Adipose tissue (tissue), 3 donors: ENCODE data around the gene CHCHD6. TPM values are rescaled to one million over a fixed set of nuclear protein-coding genes. Genes with fewer than 3 reads are reported as not detected.
"Not testable (repeated sequence)": the region's sequence is repeated elsewhere in the genome, so short reads cannot be mapped to it uniquely, and the experiment has no call there.

ENCODE experiments used
- H3K27ac ChIP-seq: one replicate; pipeline ENCODE4 v1.5.1; 2013; ENCODE audit warnings: low read depth, low read length
- WGBS, 3 donors: extraction: QIAGEN DNeasy Blood & Tissue Kit; methylation state at CpG; one replicate each; pipeline ENCODE4 v1.1.7; 2013; 5-methylcytosine and 5-hydroxymethylcytosine counted together
- polyA plus RNA-seq, 3 donors: library from polyadenylated mRNA; stranded (reverse); fragments of 200-250 nt; gene quantifications; one replicate each; pipeline ENCODE4 v1.2.3, GENCODE V29; 2013
- donor health status: healthy with polysubstance abuse.
- donor health status: Bipolar disorder and iron deficiency.
- donor health status: healthy.

CHCHD6 gene
- polyA plus RNA-seq, 3 donors, result 10.0 to 12.9 (median 10.2) TPM

DNA sequence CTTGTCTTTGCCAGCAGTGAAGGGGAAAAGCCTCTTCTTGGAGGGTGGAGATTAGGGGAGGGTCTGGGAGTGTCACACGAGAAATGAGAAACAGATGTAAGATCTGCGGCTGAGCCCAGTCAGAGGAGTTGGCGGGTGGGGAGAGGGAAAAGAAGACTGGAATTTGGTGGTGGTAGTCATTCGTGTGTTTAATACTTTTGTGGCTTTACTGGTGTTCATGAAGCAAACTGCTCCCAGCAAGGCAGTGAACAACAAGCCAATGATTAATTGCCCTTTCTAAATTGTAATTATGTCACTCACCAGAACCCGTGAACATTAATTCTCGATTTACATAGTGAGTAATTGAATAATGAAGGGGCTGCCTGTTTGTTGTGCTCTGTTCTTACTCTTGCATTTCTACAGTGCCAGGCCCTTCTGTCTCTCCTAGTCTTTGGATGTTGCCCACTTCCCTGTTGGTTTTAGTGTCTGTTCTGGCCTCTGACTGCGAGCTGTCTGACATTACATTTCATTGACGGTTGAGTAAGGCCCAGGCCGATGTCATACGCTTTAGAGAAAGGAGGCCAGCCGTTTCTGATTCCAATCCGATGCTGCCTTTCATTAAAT lies 78.0 kb downstream of the CHCHD6 start:
- 65 to 79% (median 70%) methylated on average over 12 of the region's 12 CpGs for WGBS, 3 donors
- no peak overlapping the region for H3K27ac ChIP-seq

DNA sequence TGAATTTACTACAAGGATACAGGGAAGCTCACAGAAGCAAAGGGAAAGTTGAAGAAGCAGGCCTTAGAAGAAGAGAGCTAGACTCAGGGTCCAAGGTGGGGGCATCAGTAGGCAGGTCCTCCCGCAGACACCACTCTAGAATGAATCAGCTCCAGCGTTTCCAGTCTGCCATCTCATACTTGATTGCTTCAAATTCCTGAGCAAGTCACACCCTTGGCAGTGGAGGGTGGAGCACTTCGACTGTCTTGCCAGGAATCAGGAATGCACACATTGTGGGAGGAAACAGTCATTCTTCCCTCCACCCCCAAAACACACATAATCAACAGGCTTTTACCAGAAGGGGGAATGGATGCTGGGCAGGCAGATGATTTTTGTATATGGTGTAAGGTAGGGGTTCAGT lies 78.5 kb downstream of the CHCHD6 start:
- H3K27ac ChIP-seq, result no peak overlapping the region
- 60 to 71% (median 67%) methylated on average over 3 of the region's 3 CpGs for WGBS, 3 donors

DNA sequence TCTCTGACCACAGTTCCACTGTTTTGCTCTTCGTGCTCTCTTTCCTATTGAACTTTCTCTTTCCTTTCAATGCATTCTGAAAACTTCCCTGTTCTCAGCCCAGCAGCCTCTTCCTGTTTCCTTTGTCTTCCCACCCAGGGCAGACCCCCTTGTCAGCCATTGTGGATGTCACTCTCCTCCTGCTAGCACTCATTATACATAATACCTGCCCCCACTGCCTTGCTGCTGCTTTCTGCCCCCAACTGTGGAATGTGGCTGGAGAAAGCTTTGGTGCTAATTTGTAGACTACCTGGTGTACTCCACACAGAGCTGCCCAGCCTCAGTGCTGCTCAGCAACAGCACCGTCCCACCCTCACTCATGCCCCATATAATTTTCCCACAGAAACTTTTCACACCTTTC lies 80.2 kb downstream of the CHCHD6 start:
- 61 to 65% (median 63%) methylated on average over 2 of the region's 2 CpGs for WGBS, 3 donors
- H3K27ac ChIP-seq, result no peak overlapping the region

DNA sequence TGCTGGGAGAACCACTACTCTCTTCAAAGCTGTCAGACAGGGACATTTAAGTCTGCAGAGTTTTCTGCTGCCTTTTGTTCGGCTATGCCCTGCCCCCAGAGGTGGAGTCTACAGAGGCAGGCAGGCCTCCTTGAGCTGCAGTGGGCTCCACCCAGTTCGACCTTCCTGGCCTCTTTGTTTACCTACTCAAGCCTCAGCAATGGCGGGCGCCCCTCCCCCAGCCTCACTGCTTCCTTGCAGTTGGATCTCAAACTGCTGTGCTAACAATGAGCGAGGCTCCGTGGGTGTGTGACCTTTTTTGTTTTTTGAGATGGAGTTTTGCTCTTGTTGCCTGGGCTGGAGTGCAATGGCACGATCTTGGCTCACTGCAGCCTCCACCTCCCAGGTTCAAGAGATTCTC lies 87.3 kb downstream of the CHCHD6 start:
- not testable (repeated sequence) for H3K27ac ChIP-seq
- 77 to 80% (median 78%) methylated on average over 6 to 7 of the region's 7 CpGs for WGBS, 3 donors

DNA sequence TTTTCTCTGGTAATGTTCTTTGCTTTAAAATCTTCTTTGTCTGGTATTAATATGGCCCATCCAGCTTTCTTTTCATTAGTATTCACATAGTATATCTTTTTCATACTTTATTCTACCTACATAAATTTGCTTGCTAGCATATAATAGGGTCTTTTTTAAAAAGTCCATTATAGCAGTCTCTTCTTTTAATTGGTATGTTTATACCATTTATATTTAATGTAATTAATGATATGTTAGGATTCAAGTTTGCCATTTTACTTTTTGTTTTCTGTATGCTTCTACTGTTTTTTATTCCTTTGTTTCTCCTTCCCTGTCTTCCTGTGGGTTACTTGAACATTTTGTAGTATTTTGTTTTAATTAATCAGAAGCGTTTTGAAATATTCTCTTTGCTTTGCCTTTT lies 89.0 kb downstream of the CHCHD6 start:
- H3K27ac ChIP-seq, result no peak overlapping the region
- 78 to 95% (median 89%) methylated on average over 1 of the region's 1 CpG for WGBS, 3 donors

DNA sequence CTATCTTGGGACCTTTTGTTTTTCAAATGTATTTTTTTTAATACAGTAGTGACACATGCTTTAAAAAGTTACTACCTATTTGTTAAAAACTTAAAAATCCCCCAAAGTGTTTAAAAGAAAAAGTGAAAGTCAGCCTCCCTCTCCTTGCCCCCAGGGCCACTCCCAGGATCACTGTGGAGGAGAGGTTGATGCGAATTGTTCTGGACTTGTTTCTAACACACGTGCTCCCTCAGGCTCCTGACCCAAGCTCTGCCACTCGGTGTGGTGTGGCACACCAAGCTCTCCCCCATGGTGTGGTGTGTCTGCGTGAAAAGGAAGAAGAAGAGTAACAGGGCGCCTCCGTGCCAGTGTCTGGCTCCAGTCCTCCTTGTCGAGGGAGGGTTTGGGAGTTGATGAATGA lies 93.5 kb downstream of the CHCHD6 start:
- no peak overlapping the region for H3K27ac ChIP-seq
- WGBS, 3 donors, result 83 to 93% (median 84%) methylated on average over 7 of the region's 7 CpGs

DNA sequence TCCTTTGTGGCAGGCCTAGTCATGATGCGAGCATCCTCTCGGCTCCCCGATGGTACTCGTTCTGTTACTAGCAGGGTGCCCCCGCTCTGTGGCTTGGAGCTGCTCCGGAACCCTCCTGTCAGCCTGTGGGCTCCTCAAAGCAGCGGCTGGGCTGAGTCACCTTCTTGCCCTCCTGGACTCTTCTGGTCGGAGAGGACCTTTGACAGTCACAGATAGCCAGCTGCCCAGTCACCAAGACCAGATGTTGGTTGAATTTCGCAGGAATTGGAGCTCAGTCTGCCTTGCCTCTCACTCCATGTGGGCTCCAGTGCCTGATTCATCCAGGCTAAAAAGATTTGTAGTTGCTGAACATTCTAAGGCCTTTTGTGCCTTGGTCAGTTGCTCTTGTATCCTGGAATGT lies 94.5 kb downstream of the CHCHD6 start:
- 95 to 96% (median 95%) methylated on average over 9 of the region's 9 CpGs for WGBS, 3 donors
- no peak overlapping the region for H3K27ac ChIP-seq

DNA sequence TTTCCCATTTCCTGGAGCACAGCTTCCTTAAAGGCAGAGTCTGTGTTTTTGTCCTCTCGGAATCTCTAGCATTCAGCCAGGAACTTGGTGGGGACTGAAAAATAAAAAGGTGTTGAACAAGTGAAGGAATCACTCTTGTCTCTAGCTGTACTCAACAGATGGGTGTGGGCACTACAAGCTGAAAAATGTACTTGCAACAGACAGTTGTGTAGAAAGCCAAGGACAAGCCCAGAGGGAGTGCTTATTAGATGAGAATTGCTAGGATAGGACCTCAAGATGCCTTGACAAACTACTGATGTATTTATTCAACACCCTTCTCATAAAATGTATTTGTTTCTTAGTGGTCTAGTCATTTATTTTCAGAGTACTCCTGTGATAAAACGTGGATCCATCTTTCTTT lies 95.1 kb downstream of the CHCHD6 start:
- no peak overlapping the region for H3K27ac ChIP-seq
- WGBS, 3 donors, result 91 to 96% (median 93%) methylated on average over 2 of the region's 2 CpGs

DNA sequence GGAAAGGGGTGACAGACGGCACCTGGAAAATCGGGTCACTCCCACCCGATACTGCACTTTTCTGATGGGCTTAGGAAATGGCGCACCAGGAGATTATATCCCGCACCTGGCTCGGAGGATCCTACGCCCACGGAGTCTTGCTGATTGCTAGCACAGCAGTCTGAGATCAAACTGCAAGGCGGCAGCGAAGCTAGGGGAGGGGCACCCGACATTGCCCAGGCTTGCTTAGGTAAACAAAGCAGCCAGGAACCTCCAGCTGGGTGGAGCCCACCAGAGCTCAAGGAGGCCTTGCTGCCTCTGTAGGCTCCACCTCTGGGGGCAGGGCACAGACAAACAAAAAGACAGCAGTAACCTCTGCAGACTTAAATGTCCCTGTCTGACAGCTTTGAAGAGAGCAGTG lies 97.3 kb downstream of the CHCHD6 start:
- 96 to 97% (median 97%) methylated on average over 11 of the region's 11 CpGs for WGBS, 3 donors
- H3K27ac ChIP-seq, result not testable (repeated sequence)

DNA sequence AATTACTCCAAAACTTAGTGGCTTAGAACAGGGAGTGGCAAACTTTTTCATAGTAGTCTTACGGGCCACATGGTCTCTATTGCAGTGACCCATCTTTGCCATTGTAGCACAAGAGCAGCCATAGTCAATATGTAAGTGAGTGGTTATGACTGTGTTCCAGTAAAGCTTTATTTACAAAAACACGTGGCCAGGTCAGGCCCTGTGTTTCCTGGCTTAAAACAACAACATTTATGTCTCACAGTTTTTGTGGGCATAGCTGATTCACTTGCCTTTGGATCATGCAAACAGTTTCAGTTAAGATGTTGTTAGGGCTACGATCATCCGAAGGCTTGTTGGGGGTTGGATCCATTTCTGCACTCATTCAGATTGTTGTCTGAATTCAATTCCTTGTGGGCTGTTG lies 103.8 kb downstream of the CHCHD6 start:
- WGBS, 3 donors, result 89 to 96% (median 91%) methylated on average over 4 of the region's 4 CpGs
- no peak overlapping the region for H3K27ac ChIP-seq

DNA sequence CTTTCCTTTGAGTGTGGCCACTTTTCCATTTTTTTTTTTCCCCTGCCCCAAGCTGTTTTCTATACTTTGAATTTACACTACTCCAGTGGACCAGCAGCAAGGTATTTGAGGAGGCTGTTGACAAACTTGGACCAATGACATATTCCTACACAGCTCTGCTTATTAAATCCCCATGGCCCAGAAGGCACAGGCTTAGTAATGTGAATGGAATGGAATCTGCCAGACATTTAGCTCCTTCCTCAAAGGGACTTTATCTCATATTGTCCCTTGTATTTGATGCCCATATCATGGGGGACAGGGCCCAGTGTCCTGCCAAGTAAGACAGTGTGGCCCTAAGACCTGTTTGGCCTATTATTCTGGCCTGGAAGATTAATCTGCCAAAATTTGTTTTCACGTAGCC lies 107.5 kb downstream of the CHCHD6 start:
- WGBS, 3 donors, result 67 to 95% (median 83%) methylated on average over 1 of the region's 1 CpG
- no peak overlapping the region for H3K27ac ChIP-seq

DNA sequence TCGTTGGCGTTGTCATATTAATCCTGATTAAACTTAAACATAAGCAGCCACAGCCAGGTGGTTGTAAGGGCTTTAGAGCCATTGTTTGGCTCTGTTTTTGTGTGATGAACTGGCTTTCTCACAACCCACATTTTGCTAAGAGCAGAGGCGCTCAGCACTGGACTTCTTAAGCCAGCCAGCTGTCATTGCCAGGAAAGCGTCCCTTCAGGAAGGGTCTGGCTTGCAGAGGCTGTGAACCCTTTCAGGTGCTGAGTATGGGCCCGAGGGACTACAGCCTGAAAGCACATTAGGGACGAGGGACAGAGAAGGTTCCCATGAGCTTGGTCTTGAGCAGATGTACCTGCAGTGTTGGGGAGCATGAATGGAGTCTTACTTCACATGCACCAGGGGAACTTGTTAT lies 112.3 kb downstream of the CHCHD6 start:
- 75 to 83% (median 82%) methylated on average over 6 of the region's 6 CpGs for WGBS, 3 donors
- no peak overlapping the region for H3K27ac ChIP-seq

DNA sequence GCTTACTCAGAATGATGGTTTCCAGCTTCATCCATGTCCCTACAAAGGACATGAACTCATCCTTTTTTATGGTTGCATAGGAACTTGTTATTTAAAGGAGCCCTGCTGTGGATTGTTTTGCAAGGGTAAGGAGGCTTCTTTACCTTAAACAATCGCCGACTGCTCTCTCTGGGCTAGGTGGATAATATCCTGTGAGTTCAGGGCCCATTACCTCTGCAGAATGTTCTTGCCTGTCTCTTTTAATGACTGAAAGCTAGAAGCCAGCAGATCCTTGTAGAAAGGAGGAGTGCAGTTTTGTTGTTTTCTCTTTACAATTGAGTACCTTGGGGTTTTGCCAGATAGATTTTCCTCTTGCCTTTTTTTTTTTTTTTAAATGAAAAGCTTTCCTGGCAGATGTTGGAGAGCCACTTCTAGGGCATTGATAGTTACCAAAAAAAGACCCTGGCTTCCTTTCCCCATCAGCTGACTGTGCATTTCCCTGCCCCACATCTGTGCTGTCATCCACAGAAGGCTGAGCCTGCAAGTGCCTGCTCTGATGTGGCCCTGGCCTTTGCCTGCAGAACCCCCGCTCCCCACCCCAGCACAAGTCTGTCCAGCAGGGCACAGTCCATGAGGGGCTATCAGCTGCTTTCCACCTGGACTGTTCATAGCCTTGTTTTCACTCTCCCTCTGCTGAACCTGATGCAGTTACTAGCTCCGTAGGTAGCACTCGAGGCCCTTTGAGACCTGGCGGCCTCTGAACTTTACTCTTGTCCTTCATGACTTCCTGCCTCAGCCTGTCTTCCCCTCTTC lies 113.1 kb downstream of the CHCHD6 start:
- WGBS, 3 donors, result 70 to 71% (median 70%) methylated on average over 6 of the region's 6 CpGs
- no peak overlapping the region for H3K27ac ChIP-seq

DNA sequence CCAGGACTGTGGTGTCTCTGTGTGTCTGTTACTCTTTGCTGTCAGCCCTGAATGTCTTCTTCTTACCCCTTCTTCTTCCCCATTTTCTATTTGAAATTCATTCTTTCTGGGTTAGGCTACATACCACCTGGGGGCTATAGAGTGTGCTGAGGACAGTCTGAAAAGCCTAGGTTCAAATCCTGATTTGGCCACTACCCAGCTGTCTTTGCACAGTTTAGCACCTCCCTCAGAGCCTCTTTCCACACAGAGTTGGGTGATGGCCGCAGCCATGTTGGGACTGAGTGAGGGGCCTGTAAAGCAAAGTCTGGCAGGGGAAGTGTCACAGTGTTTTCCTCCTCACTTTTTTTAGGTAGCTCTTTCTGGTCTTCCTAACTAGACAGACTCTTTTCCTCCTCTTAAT lies 113.7 kb downstream of the CHCHD6 start:
- 90 to 96% (median 92%) methylated on average over 1 of the region's 1 CpG for WGBS, 3 donors

DNA sequence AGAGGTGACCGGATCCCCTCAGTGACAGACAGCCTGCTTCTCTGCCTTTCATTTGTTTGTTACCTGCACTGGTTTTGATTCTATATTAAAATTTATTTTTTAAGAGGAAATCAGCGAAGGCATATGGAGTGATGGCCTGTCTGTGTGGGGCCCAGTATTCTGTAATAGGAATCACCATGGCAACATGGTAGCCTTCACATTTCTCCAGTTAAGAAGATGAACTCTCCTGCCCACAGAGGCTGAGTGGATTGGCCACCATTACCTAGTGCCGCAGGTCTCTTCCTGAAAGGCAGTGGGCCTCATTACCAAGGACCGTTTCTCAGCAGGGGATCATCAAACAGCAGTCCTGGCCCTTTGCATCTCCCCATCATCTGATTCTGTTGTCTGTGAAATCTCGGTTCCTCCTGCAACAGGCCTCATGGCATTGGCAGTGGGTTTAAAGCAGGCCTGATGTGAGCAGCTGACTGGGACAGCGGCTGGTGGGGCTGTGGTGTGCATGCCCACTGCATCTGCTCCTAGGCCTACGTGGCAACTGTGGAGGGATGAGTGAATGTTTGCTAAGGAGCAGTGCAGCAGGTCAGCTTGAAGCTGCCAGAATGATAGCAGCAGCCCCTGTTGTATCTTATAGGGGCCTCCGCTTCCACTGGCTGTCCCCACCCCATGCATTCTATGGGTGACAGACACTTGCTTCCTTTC lies 114.5 kb downstream of the CHCHD6 start:
- no peak overlapping the region for H3K27ac ChIP-seq
- 97 to 99% (median 99%) methylated on average over 8 of the region's 8 CpGs for WGBS, 3 donors

More for the DNA sequence above, 113.7 kb downstream of the CHCHD6 start:
- H3K27ac ChIP-seq, result no peak overlapping the region

DNA sequence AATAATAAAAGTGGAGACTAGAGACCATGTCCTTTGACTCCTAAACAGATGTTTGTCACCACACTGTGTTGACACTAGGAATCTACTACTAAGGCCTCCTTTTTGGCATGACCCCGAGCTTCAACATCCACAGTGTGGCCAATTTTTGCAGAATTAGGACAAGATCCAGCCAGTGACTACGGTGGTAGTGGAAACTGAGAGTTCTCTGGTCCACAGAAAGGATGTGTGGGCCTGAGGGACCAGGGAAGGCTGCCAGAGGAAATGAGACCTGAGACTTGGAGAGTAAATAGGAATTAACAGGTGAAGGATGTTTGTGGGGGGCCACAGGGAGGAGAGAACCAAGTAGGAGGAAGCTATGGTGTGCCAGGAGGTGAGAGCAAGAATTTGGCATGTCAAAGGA lies 122.7 kb downstream of the CHCHD6 start:
- 53 to 84% (median 56%) methylated on average over 2 of the region's 2 CpGs for WGBS, 3 donors
- H3K27ac ChIP-seq, result no peak overlapping the region

DNA sequence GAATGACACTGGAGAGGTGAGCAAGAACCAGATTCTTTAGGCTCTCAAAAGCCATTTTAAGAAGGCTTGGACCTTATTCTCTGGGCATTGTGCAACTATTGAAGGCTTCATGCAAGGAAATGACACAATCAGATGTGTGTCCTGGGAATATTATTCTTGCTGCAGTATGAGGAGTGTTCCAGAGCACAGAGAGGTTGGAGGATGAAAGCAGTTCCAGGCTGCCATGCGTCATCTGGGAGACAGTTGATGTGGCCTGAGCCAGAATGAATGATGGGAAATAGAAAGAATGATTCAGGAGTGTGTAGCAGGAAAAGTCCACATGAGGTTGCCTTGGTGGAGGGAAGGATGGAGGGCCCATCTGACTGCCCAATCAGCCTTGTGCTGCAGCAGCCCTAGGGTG lies 123.1 kb downstream of the CHCHD6 start:
- 56 to 100% (median 65%) methylated on average over 1 of the region's 1 CpG for whole genome bisulfite sequencing, 3 donors
- H3K27ac ChIP-seq, result no peak overlapping the region

DNA sequence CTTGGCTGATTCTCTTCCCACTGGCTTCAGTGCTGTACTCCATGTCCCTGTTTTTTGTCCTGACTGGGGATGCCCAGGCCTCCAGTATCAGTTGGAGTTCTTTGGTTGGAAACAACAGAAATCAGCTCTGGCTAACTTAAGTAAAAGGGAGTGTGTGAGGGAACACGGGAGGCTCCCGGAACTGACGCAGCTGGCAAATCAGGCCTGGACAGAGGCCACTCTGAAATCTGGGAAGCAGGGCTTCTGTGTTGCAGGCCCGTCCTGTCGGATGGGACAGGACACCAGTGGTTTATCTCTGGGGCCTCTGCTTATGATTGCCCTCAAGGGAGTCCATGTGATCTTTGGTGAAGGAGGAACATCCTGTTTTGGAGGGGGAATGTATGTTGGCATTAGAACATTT lies 124.3 kb downstream of the CHCHD6 start:
- H3K27ac ChIP-seq, result no peak overlapping the region
- 48 to 76% (median 70%) methylated on average over 5 of the region's 5 CpGs for WGBS, 3 donors

DNA sequence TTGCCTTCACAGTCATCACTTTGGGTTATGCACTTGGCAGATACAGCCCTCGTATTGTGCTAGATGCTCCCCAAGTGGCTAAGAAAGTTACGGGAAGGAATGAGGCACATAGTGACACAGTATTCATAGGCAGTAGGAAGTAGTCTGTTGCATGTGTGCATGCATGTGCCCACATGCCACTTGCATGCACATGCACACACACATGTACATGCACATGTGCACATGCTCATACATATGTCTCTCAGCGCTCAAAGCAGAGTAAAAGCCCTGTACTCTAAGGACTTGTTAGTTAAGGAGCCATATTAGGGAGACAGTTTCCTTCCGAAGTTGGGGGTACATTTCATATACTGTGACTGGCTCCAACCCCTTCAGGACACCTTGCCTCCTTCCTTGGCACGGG lies 128.9 kb downstream of the CHCHD6 start:
- 91 to 95% (median 93%) methylated on average over 5 of the region's 5 CpGs for WGBS, 3 donors
- no peak overlapping the region for H3K27ac ChIP-seq
